ENCODE results near the gene RPS26. TPM values are rescaled to one million over a fixed set of nuclear protein-coding genes. Genes with fewer than 3 reads are reported as not detected.

RPS26 gene
- total and polyA plus RNA-seq, 9 of the 15 experiments (the other 6 are each of a cell fraction or from before 2014, with no cell fraction given) = 70.2 to 1,589 (median 852) TPM

- no peak for TF ChIP-seq THRA (IDR thresholded peaks at IDR 0.05)
- no peak for TF ChIP-seq GATA2 (CRISPR knock-in tag; IDR thresholded peaks at IDR 0.05)
- TF ChIP-seq ATF7 (IDR thresholded peaks at IDR 0.05) = no peak
- no peak for TF ChIP-seq ZNF384 (IDR thresholded peaks at IDR 0.05; ENCODE audit: low read depth, low read length)
- no peak for TF ChIP-seq GATAD2A (IDR thresholded peaks at IDR 0.05)
- 0 out of 2 replicates have a peak, but pooled peaks have one; percentile 46 for TF ChIP-seq ZBTB33 (CRISPR knock-in tag; IDR thresholded peaks at IDR 0.05)
- TF ChIP-seq ZNF655 (CRISPR knock-in tag; IDR thresholded peaks at IDR 0.05) = no peak
- TF ChIP-seq HOXB6 (CRISPR knock-in tag; IDR thresholded peaks at IDR 0.05; ENCODE audit: borderline replicate concordance) = no peak
- TF ChIP-seq SMC3 (conservative IDR thresholded peaks at IDR 0.05; ENCODE audit: insufficient read depth, low read depth, low read length) = 0 out of 2 replicates have a peak, but pooled peaks have one; percentile 18
- TF ChIP-seq KDM5B (IDR thresholded peaks at IDR 0.05; ENCODE audit: insufficient replicate concordance, low read depth, low read length) = peak; percentile 5
- TF ChIP-seq ZNF282 (CRISPR knock-in tag; IDR thresholded peaks at IDR 0.05) = no peak
- TF ChIP-seq ATF6 (CRISPR knock-in tag; IDR thresholded peaks at IDR 0.05) = no peak
- TF ChIP-seq TAF9B (IDR thresholded peaks at IDR 0.05; ENCODE audit: partially characterized antibody) = no peak
- TF ChIP-seq NFATC3 (IDR thresholded peaks at IDR 0.05) = no peak
- TF ChIP-seq IFI16 (CRISPR knock-in tag; IDR thresholded peaks at IDR 0.05) = no peak
- TF ChIP-seq CUX1 (CRISPR knock-in tag; IDR thresholded peaks at IDR 0.05) = no peak
These were observed 37.4 kb downstream of the RPS26 start (continued) for GRCh38 chr12:56078931-56079722.
